GM12801 (cell line): Measurements from ENCODE around the gene MCFD2.

ENCODE experiments used
- CTCF ChIP-seq: IDR thresholded peaks from one replicate; pipeline ENCODE4 v1.5.1; 2011; ENCODE audit warnings: control low read depth; ENCODE audit not compliant: insufficient read length; ENCODE audit errors: extremely low read depth

The MCFD2 gene

GRCh38 chr2:46855805-46856204, 59.8 kb downstream of the MCFD2 start:
- no peak for TF ChIP-seq CTCF

DNA sequence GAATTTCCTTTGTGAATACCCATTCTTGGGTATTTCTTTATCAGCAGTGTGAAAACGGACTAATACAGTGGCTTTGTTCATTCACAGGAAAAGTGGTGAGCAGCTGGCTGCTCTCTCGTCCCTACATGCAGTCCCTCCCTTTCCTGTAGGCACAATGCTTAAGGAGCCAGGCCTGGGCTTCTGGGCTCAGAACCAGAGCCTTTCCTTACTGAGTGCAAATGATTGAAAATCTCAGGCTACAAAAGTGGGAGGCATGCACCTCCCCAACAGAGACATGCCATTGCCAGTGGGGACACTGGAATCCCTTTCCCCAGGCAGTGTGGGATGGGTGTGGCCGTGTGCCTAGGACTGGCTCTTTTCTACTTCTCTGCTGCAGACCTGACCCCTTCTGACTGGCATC, 61.3 kb downstream of the MCFD2 start:
- TF ChIP-seq CTCF, result no peak

- no peak for TF ChIP-seq CTCF
Observed at GRCh38 chr2:46852598-46852997, 63.0 kb downstream of the MCFD2 start.

- TF ChIP-seq CTCF, result no peak
Observed at GRCh38 chr2:46852124-46852523, 63.5 kb downstream of the MCFD2 start.
